DND-41 (cell line): ENCODE data around the gene RGS17.

Source experiments
- EZH2 ChIP-seq: IDR thresholded peaks from 3 replicates; pipeline ENCODE4 v1.6.1; 2012; ENCODE audit warnings: borderline replicate concordance, low read depth, mild to moderate bottlenecking, moderate library complexity, low read length, inconsistent platforms; ENCODE audit not compliant: severe bottlenecking
- TF ChIP-seq, protein P1 (sequence below): IDR thresholded peaks from 2 replicates; pipeline ENCODE4 v1.5.1; 2012; ENCODE audit warnings: borderline replicate concordance, low read length, moderate library complexity, mild to moderate bottlenecking; ENCODE audit not compliant: poor library complexity, severe bottlenecking; ENCODE audit errors: extremely low read depth

DNA sequence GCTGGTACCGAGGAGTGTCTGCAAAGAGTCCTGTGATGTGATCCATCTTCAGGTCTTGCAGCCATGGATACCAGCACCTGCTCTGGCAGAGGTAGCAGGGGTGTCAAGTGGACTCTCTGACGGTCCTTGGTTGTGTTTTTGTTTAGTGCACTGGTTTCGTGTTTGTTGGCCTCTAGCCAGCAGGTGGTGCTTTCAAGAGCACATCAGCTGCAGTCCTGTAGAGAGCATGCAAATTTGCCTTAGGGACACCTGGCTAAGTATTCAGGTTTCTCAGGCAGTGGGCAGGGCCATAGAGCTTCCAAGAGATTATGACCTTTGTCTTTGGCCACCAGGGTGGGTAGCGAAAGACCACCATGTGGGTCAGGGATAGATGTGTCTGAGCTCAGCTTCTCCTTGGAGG, 14.5 kb upstream of the RGS17 start:
- TF ChIP-seq, protein P1, sequence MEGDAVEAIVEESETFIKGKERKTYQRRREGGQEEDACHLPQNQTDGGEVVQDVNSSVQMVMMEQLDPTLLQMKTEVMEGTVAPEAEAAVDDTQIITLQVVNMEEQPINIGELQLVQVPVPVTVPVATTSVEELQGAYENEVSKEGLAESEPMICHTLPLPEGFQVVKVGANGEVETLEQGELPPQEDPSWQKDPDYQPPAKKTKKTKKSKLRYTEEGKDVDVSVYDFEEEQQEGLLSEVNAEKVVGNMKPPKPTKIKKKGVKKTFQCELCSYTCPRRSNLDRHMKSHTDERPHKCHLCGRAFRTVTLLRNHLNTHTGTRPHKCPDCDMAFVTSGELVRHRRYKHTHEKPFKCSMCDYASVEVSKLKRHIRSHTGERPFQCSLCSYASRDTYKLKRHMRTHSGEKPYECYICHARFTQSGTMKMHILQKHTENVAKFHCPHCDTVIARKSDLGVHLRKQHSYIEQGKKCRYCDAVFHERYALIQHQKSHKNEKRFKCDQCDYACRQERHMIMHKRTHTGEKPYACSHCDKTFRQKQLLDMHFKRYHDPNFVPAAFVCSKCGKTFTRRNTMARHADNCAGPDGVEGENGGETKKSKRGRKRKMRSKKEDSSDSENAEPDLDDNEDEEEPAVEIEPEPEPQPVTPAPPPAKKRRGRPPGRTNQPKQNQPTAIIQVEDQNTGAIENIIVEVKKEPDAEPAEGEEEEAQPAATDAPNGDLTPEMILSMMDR: no peak
- TF ChIP-seq EZH2: no peak
